Heart left ventricle (tissue), 16 donors: ENCODE data around the gene SPEF1. TPM values are rescaled to one million over a fixed set of nuclear protein-coding genes. Genes with fewer than 3 reads are reported as not detected.

Source experiments
- ATAC-seq, 4 donors: fragments of 200-7000 bp; cut with Tn5 transposase; one replicate each; pipeline ENCODE4 v1.9.1; 2020 to 2022; ENCODE audit warnings: moderate library complexity in 4 of 4, mild to moderate bottlenecking in 3 of 4, moderate number of reproducible peaks in 1 of 4
- DNase-seq, 5 donors: peaks; one replicate each; pipeline ENCODE4 v3.0.0-alpha.2; 2020
- H3K27ac ChIP-seq, 12 donors: fragments of 200-600 bp; sonication (generic) in 4 of 12; one replicate each; pipeline versions ENCODE4 v1.5.0 to v1.8.0; 2016 to 2022; ENCODE audit warnings: mild to moderate bottlenecking in 2 of 12
- H3K27me3 ChIP-seq, 9 donors: fragments of 200-600 bp; sonication (generic) in 2 of 9; one replicate each; pipeline versions ENCODE4 v1.5.1 to v1.8.0; 2016 to 2022; ENCODE audit warnings: mild to moderate bottlenecking in 3 of 9
- H3K36me3 ChIP-seq, 9 donors: fragments of 200-600 bp; sonication (generic) in 2 of 9; one replicate each; pipeline versions ENCODE4 v1.5.0 to v1.8.0; 2018 to 2022; ENCODE audit warnings: mild to moderate bottlenecking in 2 of 9
- H3K4me1 ChIP-seq, 12 donors: fragments of 200-600 bp; sonication (generic) in 4 of 12; one replicate each; pipeline versions ENCODE4 v1.5.0 to v1.8.0; 2016 to 2022; ENCODE audit warnings: mild to moderate bottlenecking in 3 of 12
- H3K4me3 ChIP-seq, 12 donors: fragments of 200-600 bp; sonication (generic) in 4 of 12; one replicate each; pipeline versions ENCODE4 v1.5.0 to v1.8.0; 2017 to 2022; ENCODE audit warnings: mild to moderate bottlenecking in 9 of 12, moderate library complexity in 4 of 12
- H3K9me3 ChIP-seq, 12 donors: fragments of 200-600 bp; sonication (generic) in 4 of 12; one replicate each; pipeline versions ENCODE4 v1.5.0 to v1.8.0; 2016 to 2022; ENCODE audit warnings: mild to moderate bottlenecking in 1 of 12
- CTCF ChIP-seq, 12 donors: fragments of 200-600 bp; sonication (generic) in 4 of 12; IDR thresholded peaks; one replicate each; pipeline versions ENCODE4 v1.5.0 to v1.8.0; 2018 to 2022; ENCODE audit warnings: antibody characterized with exemption in 12 of 12, mild to moderate bottlenecking in 5 of 12
- POLR2A ChIP-seq, 2 donors: fragments of 450-650 bp; IDR thresholded peaks; one replicate each; pipeline ENCODE4 v1.6.1; 2017; ENCODE audit warnings: antibody characterized with exemption in 2 of 2, mild to moderate bottlenecking in 2 of 2, moderate library complexity in 2 of 2
- WGBS, 4 donors: extraction: QIAGEN DNeasy Blood & Tissue Kit in 2 of 4; methylation state at CpG; one replicate each; pipeline versions ENCODE4 v1.1.5 to v1.1.7; 2013 to 2018; 5-methylcytosine and 5-hydroxymethylcytosine counted together
- intact Hi-C, 10 donors: fragments of 100-400 bp; cut with DNase I; formaldehyde crosslinking; loops; one replicate each; pipeline versions ENCODE4 v1.11.1 to v1.14.2; 2022
- polyA plus RNA-seq, 2 donors: library from polyadenylated mRNA; stranded (reverse); fragments of 200-250 nt; gene quantifications; one replicate each; pipeline ENCODE4 v1.2.3, GENCODE V29; 2013
- total RNA-seq, 9 donors: library from RNA; depleted of rRNA in 2 of 9; stranded (reverse); fragments of >200 nt in 2 of 9; fragmentation: NEBNext Ultra II Directional in 3 of 9; extraction: Animal tissue kit (Norgen Biotek cat#: 25700) in 3 of 9; gene quantifications; one replicate each; pipeline versions ENCODE4 v1.1.0 to v1.2.4, GENCODE V29; 2016 to 2023
- donor health status: ischemic (EF 13 %, LVEDD 7.1; RV severe dilation, severe dysfunction).
- donor health status: healthy with polysubstance abuse.
- donor health status: DM: no; HTN: yes; CAD: no.
- donor health status: DM: no; HTN: no; CAD: no.
- donor health status: ischemic (EF 25% LVEDD 6.9; RV normal size, moderate dysfunction).
- donor health status: ischemic (EF 25% LVEDD 5.7; RV mildly dilated, moderate dysfunction).
- donor health status: healthy.
- donor health status: DM: yes; HTN: yes; CAD: no.
- donor health status: ischemic (EF 35%, LVEDD 5.7; RV mildly dilated, moderate dysfunction).
- donor health status: nonischemic (EF 11% LVEDD 7.7; RV severe dilation, severe dysfunction).
- donor health status: DM: yes; HTN: yes; CAD: no.
- donor health status: PGD.
- donor health status: ischemic (EF 29% LVEDD 5.4; RV normal size, mild dysfunction).
- donor health status: nonischemic (EF 23%, LVEDD 6.1; RV moderate dilation, normal function).

Gene SPEF1
- total and polyA plus RNA-seq, 11 donors: 0.11 to 0.65 (median 0.19) TPM; not detected in 5

DNA sequence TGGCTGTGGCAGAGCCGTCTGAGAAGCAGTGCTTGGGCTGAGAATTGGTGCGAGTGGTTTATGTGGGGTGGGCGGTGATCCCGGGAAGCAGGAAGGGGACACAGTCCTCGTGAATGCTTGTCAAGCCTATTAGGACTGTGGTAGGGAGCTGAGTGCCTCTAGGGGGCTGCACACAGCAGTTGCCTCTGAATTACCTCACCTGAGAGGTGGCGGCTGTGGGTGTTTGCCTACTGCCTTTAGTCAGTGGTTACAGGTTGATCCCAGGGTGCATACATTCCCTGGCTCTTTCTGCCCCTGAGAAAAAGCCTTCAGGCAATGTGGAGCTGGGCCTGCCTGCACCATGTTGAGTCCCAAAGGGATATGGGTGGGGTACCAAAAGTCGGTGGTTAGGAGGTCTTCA lies 44.3 kb upstream of the SPEF1 start:
- H3K9me3 ChIP-seq: no peaks in the 10 kb centered on the region
- WGBS, 4 donors: 74 to 81% (median 80%) methylated on average over 7 of the region's 7 CpGs
- H3K4me1 ChIP-seq: peaks cover 0 to 21% (median 9%) of the 10 kb centered on the region in 12 donors
- H3K27ac ChIP-seq: no peak overlapping the region
- peak in 1 of 5 donors; percentile 7 for DNase-seq
- H3K27me3 ChIP-seq: no peaks in the 10 kb centered on the region
- intact Hi-C loops: no loop called here
- H3K36me3 ChIP-seq: peaks cover 3 to 60% (median 42%) of the 10 kb centered on the region in 9 donors
- ATAC-seq: no peak
- no peak for TF ChIP-seq CTCF (IDR thresholded peaks at IDR 0.05)
- TF ChIP-seq POLR2A (IDR thresholded peaks at IDR 0.05): no peak
- H3K4me3 ChIP-seq: no peak overlapping the region

DNA sequence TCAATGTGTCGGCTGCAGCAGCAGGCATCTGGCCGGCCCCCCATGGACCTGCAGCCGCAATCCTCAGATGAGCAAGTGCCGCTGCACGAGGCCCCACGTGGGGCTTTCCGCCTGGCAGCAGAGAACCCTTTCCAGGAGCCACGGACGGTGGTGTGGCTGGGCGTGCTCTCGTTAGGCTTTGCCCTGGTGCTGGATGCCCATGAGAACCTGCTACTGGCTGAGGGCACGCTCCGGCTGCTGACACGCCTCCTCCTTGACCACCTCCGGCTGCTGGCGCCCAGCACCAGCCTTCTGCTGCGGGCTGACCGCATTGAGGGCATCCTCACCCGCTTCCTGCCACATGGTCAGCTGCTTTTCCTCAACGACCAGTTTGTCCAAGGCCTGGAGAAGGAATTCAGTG lies 42.6 kb upstream of the SPEF1 start:
- Histone ChIP-seq H3K9me3 (no peaks in the 10 kb centered on the region), H3K27me3 (no peaks in the 10 kb centered on the region), H3K36me3 (peaks cover 3 to 60% (median 42%) of the 10 kb centered on the region in 9 donors), H3K27ac (no peak overlapping the region), H3K4me3 (no peak overlapping the region), H3K4me1 (peaks cover 3 to 29% (median 18%) of the 10 kb centered on the region in 12 donors)
- ATAC-seq: no peak
- WGBS, 4 donors: 90 to 97% (median 94%) methylated on average over 10 to 20 of the region's 20 CpGs
- no peak for TF ChIP-seq POLR2A (IDR thresholded peaks at IDR 0.05)
- no peak for TF ChIP-seq CTCF (IDR thresholded peaks at IDR 0.05)
- intact Hi-C loops: no loop called here
- peak in 1 of 5 donors; percentile 58 for DNase-seq

DNA sequence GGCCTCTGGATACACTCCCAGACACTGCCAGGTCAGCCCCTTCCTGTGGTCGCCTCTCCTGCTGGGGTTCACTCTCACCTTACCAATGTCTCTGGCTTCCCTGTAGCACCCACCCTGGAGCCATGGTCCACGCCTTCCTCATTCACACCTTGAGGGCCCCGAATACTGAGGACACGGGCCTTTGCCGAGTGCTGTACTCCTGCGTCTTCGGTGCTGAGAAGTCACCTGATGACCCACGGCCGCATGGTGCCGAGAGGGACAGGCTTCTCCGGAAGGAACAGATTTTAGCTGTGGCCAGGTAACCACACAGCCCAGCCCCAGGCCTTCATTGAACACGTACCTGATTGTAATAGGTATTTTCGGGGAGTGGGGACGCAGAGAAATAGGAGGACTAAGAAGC lies 40.7 kb upstream of the SPEF1 start:
- DNase-seq (peak in 1 of 5 donors; percentile 55), ATAC-seq (no peak)
- no peaks in the 10 kb centered on the region for H3K27me3 ChIP-seq
- intact Hi-C loops: loop anchor here in 4 of 10 donors (2.0 kb wide), 3 partner anchors 25 to 35 kb away; partner anchors contain the start of genes MAVS (in 2 of the 4) and CENPB (in 1 of the 4)
- H3K4me3 ChIP-seq: no peak overlapping the region
- WGBS, 4 donors: 95% methylated on average over 14 of the region's 14 CpGs
- peak overlapping the region in 3 of 12 donors; percentile 93 to 99 (median 95) for H3K27ac ChIP-seq
- no peaks in the 10 kb centered on the region for H3K9me3 ChIP-seq
- no peak for TF ChIP-seq CTCF (IDR thresholded peaks at IDR 0.05)
- no peak for TF ChIP-seq POLR2A (IDR thresholded peaks at IDR 0.05)
- H3K4me1 ChIP-seq: peaks cover 3 to 39% (median 27%) of the 10 kb centered on the region in 12 donors
- peaks cover 3 to 45% (median 32%) of the 10 kb centered on the region in 9 donors for H3K36me3 ChIP-seq

- Histone ChIP-seq H3K4me3 (peak overlapping the region; percentile 48 to 95 (median 67)), H3K36me3 (peaks cover 3 to 38% (median 32%) of the 10 kb centered on the region in 9 donors), H3K27ac (peak overlapping the region; percentile 93 to 99 (median 98)), H3K4me1 (peaks cover 3 to 42% (median 25%) of the 10 kb centered on the region in 12 donors), H3K9me3 (no peaks in the 10 kb centered on the region), H3K27me3 (no peaks in the 10 kb centered on the region)
- intact Hi-C loops: loop anchor here in 7 of 10 donors (1.0 to 2.0 kb wide), 4 partner anchors 26 to 35 kb away; partner anchors contain the start of genes CENPB (in 6 of the 7) and MAVS (in 2 of the 7)
- WGBS, 4 donors: 40 to 42% (median 41%) methylated on average over 20 of the region's 20 CpGs
- DNase-seq (peak in 1 of 5 donors; percentile 33), ATAC-seq (no peak)
- TF ChIP-seq POLR2A (IDR thresholded peaks at IDR 0.05) (no peak), CTCF (IDR thresholded peaks at IDR 0.05) (no peak)
Measured at GRCh38 chr20:3820901-3821727, 39.9 kb upstream of the SPEF1 start.
